NCI-H2227 (cell line): Measurements from ENCODE around the gene APLNR.

Experiments used
- DNase-seq: peaks from one replicate; lab custom pipeline; 2025; ENCODE audit not compliant: unreplicated experiment; lab: John Stamatoyannopoulos, UW

APLNR gene

GRCh38 chr11:57219021-57219627 is 17.9 kb downstream of the APLNR start:
- no peak for DNase-seq

- DNase-seq, result no peak
Observed at GRCh38 chr11:57217053-57217452, 20.0 kb downstream of the APLNR start.

GRCh38 chr11:57216463-57216862 is 20.6 kb downstream of the APLNR start:
- DNase-seq, result no peak

GRCh38 chr11:57214494-57214893 is 22.6 kb downstream of the APLNR start:
- peak; percentile 24 for DNase-seq

GRCh38 chr11:57214098-57214417 is 23.0 kb downstream of the APLNR start:
- peak; percentile 47 for DNase-seq

- peak; percentile 93 for DNase-seq
Observed at GRCh38 chr11:57213342-57214097, 23.5 kb downstream of the APLNR start.

- DNase-seq, result peak; percentile 27
Observed at GRCh38 chr11:57210781-57211180, 26.3 kb downstream of the APLNR start.

- DNase-seq, result no peak
Observed at GRCh38 chr11:57207168-57207567, 29.9 kb downstream of the APLNR start.

GRCh38 chr11:57205041-57205641 is 31.9 kb downstream of the APLNR start:
- no peak for DNase-seq

- DNase-seq, result no peak
Observed at GRCh38 chr11:57203882-57204480, 33.1 kb downstream of the APLNR start.

GRCh38 chr11:57203359-57203758 is 33.7 kb downstream of the APLNR start:
- DNase-seq, result no peak

- DNase-seq, result no peak
Observed at GRCh38 chr11:57202281-57202680, 34.8 kb downstream of the APLNR start.

- DNase-seq, result no peak
Observed at GRCh38 chr11:57200917-57201316, 36.1 kb downstream of the APLNR start.

GRCh38 chr11:57199330-57199729 is 37.7 kb downstream of the APLNR start:
- DNase-seq, result no peak

GRCh38 chr11:57197762-57198161 is 39.3 kb downstream of the APLNR start:
- no peak for DNase-seq

GRCh38 chr11:57196596-57196995 is 40.5 kb downstream of the APLNR start:
- DNase-seq, result no peak

- no peak for DNase-seq
Observed at GRCh38 chr11:57192316-57192715, 44.7 kb downstream of the APLNR start.

- DNase-seq, result no peak
Observed at GRCh38 chr11:57191311-57192219, 45.5 kb downstream of the APLNR start.

GRCh38 chr11:57190548-57190947 is 46.5 kb downstream of the APLNR start:
- DNase-seq, result no peak
